ENCODE data around the gene HSF4.

The HSF4 gene

GRCh38 chr16:67201411-67202345 is 37.1 kb downstream of the HSF4 start:
- DNase-seq, result no peak

- no peak for DNase-seq
Observed at GRCh38 chr16:67202426-67202825, 37.9 kb downstream of the HSF4 start.

- no peak for DNase-seq
Observed at GRCh38 chr16:67202956-67203493, 38.5 kb downstream of the HSF4 start.

DNA sequence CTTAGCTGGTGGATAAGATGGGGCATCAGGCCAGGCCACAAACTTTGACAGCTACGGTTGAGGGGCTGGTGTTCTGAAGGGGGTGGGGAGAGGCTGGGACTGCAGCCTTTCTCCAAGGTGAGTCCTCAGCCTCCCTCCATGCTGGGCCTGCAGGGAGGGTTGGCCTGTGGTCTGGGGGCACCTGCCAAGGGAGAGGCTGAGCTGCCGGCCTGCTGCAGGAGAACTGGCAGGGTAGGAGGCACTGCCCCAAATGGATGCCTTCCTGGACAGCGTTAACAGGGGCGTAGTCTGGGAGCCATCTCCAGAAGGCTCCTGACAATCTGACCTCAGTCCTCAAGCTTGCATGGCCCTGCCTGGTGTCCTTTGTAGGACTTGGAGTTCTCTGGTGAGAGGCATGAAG is 39.5 kb downstream of the HSF4 start:
- no peak for DNase-seq

DNA sequence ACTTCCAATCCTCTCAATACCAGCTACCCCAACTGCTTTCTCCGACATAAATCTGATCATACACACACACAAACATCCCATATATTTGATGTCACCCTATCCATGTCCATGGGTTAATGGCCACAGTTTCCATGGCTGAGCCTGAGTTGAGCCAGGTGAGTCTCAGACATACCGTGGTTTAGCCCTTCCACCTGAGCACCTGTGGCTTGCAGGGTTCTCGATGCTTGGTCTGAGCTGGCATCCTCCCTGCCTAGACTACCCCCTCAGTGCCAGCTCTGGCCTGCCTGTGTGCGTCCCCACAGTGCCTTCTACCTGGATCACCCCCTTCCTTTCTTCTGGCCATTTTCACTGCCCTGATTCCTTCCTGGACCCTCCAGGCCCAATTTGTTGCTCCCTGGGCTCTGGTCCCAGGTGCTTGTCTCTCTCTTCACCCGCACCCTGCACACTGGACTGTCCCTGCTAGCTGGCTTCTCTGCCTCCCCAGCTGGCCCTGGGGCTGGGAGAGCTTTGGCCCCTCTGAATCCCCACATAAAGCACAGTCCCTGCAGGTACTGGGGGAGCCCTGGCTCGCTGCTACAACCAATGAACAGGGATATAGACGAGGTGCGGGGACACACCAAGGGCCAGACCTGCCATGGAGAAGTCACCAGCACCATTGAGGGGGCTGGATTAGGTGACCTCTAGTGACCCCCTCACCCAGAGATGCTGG is 41.7 kb downstream of the HSF4 start:
- no peak for DNase-seq

DNA sequence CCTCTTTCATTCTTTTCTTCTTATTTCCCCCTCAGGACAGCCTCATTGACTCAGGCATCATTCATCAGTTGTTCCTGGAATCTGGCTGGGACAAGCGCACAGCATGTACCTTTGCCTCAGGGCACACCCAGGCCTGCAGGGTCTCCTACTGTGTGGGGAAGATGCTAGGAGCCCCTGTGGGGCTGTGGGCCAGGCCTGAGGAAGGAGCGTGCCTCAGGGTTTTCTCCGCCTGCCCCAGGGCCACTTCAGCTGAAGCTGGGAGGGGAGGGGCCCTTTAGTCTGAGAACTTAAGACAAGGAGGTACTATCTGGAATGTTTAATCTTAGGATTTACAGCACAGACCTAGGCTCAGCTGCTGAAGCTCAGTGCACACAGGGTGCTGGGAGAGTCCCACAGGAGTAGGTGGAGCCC is 42.3 kb downstream of the HSF4 start:
- no peak for DNase-seq

GRCh38 chr16:67207249-67208091 is 42.9 kb downstream of the HSF4 start:
- peak; percentile 34 for DNase-seq

DNA sequence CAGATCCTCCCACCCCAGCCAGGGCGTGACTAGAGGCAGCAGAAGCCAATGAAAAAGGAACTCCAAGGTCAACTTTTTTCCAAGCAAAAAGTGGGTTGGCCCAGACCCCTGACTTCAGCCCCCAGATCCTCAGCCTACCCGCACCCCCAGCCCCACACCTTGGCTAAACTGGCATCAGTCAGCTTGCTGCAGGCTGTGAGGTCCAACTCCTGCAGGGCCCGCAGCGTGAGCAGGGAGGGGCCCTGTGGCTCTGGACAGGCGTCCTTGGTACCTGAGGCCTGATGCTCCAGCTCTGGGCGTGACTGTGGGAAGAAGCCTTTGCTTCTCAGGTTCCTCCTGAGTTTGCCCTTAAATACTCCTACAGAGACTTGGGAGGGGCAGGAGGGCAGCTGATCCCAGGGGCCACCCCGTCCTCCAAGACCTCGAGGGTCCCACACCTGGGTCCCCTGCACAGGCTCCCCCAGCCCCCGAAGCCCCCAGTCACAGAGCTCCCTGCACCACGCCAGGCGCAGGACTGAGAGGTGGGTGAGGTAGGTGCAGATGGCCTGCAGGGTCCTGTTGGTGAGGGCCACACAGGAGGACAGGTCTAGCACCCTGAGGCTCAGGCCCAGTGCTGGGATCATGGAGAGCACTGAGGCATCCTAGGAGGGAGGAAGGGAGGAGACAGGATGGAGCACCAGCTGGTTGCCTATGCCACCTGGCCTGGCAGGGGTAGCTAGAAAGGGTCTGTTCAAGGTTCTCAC is 43.8 kb downstream of the HSF4 start:
- DNase-seq, result no peak

DNA sequence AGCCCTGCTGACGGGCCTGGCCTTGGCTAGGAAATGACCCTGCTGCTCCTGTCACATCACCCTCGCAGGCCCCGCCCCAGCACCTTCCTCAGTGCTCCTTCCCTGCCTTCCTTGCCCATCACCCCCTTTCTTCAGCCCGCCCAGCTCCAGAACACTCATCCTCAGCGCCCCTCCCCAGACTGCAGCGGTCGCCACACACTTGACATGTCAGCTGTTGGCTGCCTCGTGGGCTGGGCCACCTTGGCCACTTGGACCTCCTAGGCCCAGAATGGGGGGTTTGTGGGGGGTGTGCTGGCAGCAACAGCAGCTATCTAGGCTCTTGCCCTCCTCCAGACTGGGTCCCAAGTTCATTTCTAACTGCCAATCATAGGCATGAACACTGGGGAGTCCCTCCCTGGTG is 45.0 kb downstream of the HSF4 start:
- DNase-seq, result no peak

GRCh38 chr16:67210069-67210937 is 45.8 kb downstream of the HSF4 start:
- DNase-seq, result no peak

DNA sequence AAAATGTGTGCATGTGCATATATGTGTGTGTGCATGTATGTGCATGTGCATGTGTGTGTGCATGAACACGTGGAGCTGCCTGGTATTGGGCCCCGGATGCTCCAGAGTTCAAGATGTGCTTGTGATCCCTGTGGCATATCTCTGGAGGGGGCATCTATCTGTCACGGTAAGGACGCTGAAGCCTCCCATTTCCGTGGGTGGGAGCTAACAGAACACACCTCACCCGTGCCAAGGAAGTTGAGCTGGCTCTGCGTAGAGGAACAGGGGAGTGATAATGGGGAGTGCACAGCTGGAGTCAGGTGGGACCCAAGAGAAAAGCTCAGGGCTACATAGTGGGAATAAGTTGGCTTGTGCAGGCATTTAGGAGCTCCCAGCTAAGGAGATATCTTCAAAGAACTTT is 47.1 kb downstream of the HSF4 start:
- DNase-seq, result no peak

DNA sequence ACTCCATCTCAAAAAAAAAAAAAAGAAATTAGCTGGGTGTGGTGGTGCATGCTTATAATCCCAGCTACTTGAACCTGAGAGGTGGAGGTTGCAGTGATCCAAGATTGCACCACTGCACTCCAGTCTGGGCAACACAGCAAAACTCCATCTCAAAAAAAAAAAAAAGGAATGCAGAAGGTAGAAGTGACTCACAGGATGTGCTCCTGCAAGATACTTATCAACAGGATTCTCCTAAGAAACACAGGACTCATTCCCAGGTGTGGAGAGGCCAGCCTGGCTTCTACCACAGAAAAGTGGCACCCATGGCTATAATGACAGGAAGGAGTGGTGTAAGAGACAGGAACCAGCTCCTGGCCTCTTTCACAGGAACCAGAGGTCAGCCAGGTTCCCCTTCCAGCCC is 48.2 kb downstream of the HSF4 start:
- no peak for DNase-seq

DNA sequence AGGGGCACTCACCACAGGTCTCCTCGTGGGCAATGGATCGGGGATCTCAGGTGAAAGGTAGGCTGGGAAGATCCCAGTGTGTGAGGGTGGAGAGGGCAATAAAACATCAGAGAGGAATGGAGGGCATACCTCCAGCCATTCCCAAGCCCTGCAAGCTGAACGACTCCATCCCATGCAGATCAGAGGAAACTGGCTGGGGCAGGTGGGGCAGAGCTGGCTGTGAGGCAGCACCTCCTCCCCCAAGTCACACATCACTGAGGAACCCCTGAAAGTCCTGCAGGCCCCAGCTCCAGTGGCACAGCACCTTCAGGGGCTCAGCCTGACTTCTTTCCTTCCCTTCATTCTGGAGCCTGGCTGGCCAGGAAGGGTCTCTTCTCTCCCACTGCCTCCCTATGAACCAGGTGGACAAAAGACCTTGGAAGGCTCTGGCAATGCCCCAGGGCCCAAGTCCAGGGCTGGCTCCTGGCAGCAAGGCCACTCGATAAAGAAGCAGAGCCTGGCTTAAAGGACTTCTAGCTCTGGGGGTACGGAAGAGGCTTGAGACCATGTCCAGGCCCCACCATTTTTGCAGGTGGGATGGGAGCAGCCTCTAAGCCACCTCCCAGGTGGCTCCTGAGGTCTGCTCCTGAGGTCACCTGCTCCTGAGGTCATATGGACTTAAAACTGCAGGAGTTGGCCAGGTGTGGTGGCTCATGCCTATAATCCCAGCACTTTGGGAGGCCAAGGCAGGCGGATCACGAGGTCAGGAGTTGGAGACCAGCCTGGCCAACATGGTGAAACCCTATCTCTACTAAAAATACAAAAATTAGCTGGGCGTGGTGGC is 48.9 kb downstream of the HSF4 start:
- no peak for DNase-seq

DNA sequence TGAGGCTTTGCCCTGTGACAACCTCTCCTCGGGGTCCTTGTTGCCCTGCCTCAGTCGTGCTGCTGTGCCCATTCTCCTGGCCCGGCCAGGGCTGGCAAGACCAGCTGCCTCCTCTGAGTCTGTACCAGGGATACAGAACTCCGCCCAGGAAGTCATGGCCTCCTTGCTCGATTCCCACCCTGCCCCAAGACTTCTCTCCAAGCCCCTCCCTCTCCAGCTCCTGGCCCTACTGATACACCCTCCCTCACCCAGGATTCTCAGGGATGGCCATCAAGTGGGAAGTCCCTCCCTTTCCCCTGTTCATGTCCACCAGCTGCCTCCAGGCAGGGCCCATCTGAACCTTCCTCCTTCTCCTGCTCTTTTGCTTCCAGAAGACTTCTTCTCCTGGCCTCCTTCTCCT is 51.2 kb downstream of the HSF4 start:
- DNase-seq, result no peak

- no peak for DNase-seq
Observed at GRCh38 chr16:67216612-67217490, 52.3 kb downstream of the HSF4 start.
